ENCODE measurements around the gene NDUFB10. TPM values are rescaled to one million over a fixed set of nuclear protein-coding genes. Genes with fewer than 3 reads are reported as not detected.

NDUFB10 gene
- total RNA-seq, 6 experiments from 2014 or later = 68.7 to 210 (median 81.2) TPM

DNA sequence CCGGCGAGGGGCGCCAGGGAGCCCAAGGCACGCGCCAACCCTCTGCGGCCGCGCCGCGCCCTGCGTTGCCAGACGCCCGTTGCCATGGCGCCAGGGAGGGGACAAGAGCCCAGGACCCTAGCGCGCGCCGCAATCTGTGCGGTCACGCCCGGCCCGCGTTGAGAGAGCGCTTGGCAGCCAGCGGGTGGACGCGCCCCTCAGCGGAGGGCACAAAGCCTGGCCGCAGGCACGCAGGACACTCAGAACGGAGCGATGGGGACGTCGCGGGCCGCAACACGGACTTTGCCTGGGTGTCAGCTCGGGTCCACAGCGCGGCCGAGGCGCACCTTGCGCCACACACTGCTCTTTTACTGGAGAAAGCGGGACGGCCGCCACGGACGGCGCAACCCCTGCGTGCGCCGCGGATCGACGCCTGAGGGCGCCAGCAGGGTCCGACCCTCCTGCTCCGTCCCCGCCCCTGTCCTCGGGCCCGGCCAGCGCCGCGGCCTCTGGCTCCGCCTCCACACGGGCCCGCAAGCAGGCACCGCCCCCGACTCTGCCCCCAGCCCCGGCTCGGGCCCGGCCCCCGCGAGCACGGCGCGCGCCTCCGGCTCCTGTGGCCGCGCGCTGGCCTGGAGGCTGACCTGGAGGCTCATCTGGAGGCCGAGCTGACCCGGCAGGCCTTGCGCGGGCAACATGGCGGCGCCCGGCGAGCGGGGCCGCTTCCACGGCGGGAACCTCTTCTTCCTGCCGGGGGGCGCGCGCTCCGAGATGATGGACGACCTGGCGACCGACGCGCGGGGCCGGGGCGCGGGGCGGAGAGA, 24.4 kb downstream of the NDUFB10 start, which contains the start of gene GFER:
GFER (plus strand) TSS at position 650 of the 803 bp plus-strand sequence; CDS start at position 676, 26 bp downstream.
- peak; percentile 87 to 96 (median 92) for ATAC-seq
- WGBS (ENCODE audit: insufficient coverage, low coverage, low lambda C conversion rate, missing lambda C conversion rate) = no CpG with 5 or more reads among the region's 109 CpGs
- peak within 1 kb of the TSS; percentile 75 to 98 (median 91) for H3K4me3 ChIP-seq
- H3K36me3 ChIP-seq = peaks cover 0 to 13% (median 0%) of the 10 kb centered on the region in 4 donors
- intact Hi-C loops (cut with DNase I) = no loop called here
- peak; percentile 78 for TF ChIP-seq POLR2A (IDR thresholded peaks at IDR 0.05)
- TF ChIP-seq, protein P1, sequence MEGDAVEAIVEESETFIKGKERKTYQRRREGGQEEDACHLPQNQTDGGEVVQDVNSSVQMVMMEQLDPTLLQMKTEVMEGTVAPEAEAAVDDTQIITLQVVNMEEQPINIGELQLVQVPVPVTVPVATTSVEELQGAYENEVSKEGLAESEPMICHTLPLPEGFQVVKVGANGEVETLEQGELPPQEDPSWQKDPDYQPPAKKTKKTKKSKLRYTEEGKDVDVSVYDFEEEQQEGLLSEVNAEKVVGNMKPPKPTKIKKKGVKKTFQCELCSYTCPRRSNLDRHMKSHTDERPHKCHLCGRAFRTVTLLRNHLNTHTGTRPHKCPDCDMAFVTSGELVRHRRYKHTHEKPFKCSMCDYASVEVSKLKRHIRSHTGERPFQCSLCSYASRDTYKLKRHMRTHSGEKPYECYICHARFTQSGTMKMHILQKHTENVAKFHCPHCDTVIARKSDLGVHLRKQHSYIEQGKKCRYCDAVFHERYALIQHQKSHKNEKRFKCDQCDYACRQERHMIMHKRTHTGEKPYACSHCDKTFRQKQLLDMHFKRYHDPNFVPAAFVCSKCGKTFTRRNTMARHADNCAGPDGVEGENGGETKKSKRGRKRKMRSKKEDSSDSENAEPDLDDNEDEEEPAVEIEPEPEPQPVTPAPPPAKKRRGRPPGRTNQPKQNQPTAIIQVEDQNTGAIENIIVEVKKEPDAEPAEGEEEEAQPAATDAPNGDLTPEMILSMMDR (IDR thresholded peaks at IDR 0.05) = peak; percentile 12 to 69 (median 50)
- no peaks in the 10 kb centered on the region for H3K27me3 ChIP-seq
- DNase-seq = peak; percentile 94 to 97 (median 96)
- peaks cover 0 to 18% (median 8%) of the 10 kb centered on the region in 4 donors for H3K4me1 ChIP-seq
- H3K27ac ChIP-seq = peak within 1 kb of the TSS; percentile 72 to 79 (median 78)
- no peaks in the 10 kb centered on the region for H3K9me3 ChIP-seq

DNA sequence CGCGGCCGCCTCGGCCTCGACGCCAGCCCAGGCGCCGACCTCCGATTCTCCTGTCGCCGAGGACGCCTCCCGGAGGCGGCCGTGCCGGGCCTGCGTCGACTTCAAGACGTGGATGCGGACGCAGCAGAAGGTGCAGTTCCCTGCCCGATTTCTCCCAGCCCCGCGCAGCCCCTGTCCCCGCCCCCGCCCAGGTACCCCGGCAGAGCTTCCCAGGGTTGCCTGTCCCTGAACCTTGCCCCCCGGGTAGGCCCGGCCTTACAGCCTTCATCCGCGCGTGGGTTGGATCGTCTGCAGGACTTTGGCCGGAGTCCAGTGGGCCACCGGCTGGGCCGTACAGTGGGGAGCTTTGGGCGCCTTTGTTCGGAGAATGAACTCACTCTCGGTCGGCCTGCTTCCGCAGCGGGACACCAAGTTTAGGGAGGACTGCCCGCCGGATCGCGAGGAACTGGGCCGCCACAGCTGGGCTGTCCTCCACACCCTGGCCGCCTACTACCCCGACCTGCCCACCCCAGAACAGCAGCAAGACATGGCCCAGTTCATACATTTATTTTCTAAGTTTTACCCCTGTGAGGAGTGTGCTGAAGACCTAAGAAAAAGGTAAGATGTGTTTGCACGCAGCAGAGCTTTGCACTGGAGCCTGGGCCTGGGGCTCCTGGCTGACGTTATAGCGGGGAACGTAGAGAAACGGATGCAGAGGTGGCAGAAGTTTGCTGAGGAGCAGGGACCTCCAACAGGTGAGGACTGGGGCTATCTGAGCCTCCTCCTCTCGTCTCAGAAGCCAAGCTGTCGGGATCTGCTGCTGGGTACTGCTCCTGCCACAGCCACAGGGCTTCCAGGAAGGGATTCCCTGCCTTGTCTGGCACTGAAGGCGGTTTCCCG, 25.2 kb downstream of the NDUFB10 start:
- H3K4me3 ChIP-seq = peak overlapping the region; percentile 75 to 98 (median 91)
- WGBS (ENCODE audit: insufficient coverage, low coverage, low lambda C conversion rate, missing lambda C conversion rate) = 4% methylated on average over 24 of the region's 58 CpGs
- H3K36me3 ChIP-seq = peaks cover 0 to 13% (median 0%) of the 10 kb centered on the region in 4 donors
- DNase-seq = peak; percentile 69 to 79 (median 78)
- H3K4me1 ChIP-seq = peaks cover 0 to 18% (median 8%) of the 10 kb centered on the region in 4 donors
- peak; percentile 4 to 41 (median 28) for ATAC-seq
- H3K27me3 ChIP-seq = no peaks in the 10 kb centered on the region
- TF ChIP-seq POLR2A (IDR thresholded peaks at IDR 0.05) = no peak
- TF ChIP-seq, protein P1 (IDR thresholded peaks at IDR 0.05) = no peak
- peak overlapping the region; percentile 72 to 79 (median 78) for H3K27ac ChIP-seq
- intact Hi-C loops (cut with DNase I) = no loop called here
- H3K9me3 ChIP-seq = no peaks in the 10 kb centered on the region

DNA sequence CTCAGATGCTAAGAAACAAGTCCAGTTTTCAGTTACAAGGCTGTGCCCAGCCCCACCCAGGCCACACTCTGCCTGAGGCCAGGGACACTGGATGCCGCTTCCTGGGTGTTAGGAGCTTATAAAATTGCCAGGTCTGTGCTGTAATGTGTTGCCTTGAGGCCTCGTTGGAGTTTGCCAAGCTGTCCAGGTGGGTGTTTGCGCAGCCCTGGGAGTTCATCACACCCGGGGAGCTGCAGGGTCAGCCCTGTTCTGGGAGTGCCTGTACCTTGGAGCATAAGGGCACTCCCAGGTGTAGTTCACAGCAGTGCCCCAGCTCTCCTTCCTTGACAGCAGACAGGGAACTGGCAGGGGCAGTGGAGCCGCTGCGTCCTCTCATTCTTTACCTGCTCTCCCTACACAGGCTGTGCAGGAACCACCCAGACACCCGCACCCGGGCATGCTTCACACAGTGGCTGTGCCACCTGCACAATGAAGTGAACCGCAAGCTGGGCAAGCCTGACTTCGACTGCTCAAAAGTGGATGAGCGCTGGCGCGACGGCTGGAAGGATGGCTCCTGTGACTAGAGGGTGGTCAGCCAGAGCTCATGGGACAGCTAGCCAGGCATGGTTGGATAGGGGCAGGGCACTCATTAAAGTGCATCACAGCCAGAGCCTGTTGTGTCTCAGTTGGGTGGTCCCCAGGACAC, 26.3 kb downstream of the NDUFB10 start:
- no CpG with 5 or more reads among the region's 14 CpGs for WGBS (ENCODE audit: insufficient coverage, low coverage, low lambda C conversion rate, missing lambda C conversion rate)
- Histone ChIP-seq H3K27me3 (peaks cover 0 to 3% of the 10 kb centered on the region in 2 donors), H3K27ac (no peak overlapping the region), H3K4me3 (peak overlapping the region in 1 of 3 donors; percentile 75), H3K4me1 (peaks cover 0 to 18% (median 10%) of the 10 kb centered on the region in 4 donors), H3K36me3 (peaks cover 0 to 13% (median 0%) of the 10 kb centered on the region in 4 donors), H3K9me3 (no peaks in the 10 kb centered on the region)
- ATAC-seq (no peak), DNase-seq (no peak)
- TF ChIP-seq, protein P1 (IDR thresholded peaks at IDR 0.05) = no peak
- TF ChIP-seq POLR2A (IDR thresholded peaks at IDR 0.05) = no peak
- intact Hi-C loops (cut with DNase I) = no loop called here

DNA sequence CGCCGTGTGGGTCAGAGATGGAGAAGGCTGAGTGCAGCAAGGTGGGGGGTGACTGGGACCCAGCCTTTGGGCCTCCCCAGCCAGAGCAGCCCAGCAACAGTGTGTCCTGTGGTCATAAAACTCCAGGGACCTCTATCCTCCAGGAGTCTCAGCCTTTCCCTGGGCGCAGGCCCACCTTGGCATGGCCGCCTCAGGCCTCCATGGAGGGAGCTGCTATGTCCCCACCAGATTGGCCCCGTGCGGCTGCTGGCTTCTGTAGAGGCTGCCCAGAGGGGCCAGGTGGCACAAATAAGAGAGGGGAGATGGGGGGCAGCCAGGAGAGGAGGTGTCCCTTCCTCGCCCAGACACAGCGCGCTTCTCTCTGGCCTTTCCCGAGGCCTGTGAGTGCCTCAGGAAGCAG, 27.9 kb downstream of the NDUFB10 start:
- ATAC-seq = no peak
- DNase-seq = no peak
- peaks cover 0 to 23% (median 13%) of the 10 kb centered on the region in 4 donors for H3K4me1 ChIP-seq
- peaks cover 0 to 13% (median 0%) of the 10 kb centered on the region in 4 donors for H3K36me3 ChIP-seq
- H3K9me3 ChIP-seq = no peaks in the 10 kb centered on the region
- no peak overlapping the region for H3K4me3 ChIP-seq
- intact Hi-C loops (cut with DNase I) = no loop called here
- peaks cover 0 to 7% of the 10 kb centered on the region in 2 donors for H3K27me3 ChIP-seq
- WGBS (ENCODE audit: insufficient coverage, low coverage, low lambda C conversion rate, missing lambda C conversion rate) = 89% methylated on average over 6 of the region's 10 CpGs
- no peak overlapping the region for H3K27ac ChIP-seq
- TF ChIP-seq, protein P1 (IDR thresholded peaks at IDR 0.05) = no peak

Data from right lobe of liver (tissue), 6 donors.